IMR-90 (cell line): Measurements from ENCODE around the gene GPR153. TPM values are rescaled to one million over a fixed set of nuclear protein-coding genes. Genes with fewer than 3 reads are reported as not detected.
A peak's percentile ranks its signal among the peaks of the same experiment; 100 is the strongest.

ENCODE experiments used
- ATAC-seq: fragments of 200-7000 bp; cut with Tn5 transposase; 2 replicates; pipeline ENCODE4 v1.9.1; 2020; ENCODE audit warnings: low read depth, mild to moderate bottlenecking, moderate library complexity
- BruUV-seq: library from RNA; stranded (reverse); fragments of 400-500 nt; replicated peaks from 2 replicates; lab custom pipeline; 2021; lab: Mats Ljungman, UMichigan
- CTCF ChIA-PET: fragments of 300-600 bp; formaldehyde crosslinking; extraction: SDS; loops from one replicate; lab custom pipeline; 2021; ENCODE audit warnings: antibody characterized with exemption; lab: Yijun Ruan, JAX
- POLR2A ChIA-PET: fragments of 300-600 bp; sonication (Branson Sonifier 250); formaldehyde crosslinking; loops from one replicate; lab custom pipeline; 2022; ENCODE audit warnings: antibody characterized with exemption; ENCODE audit not compliant: unreplicated experiment; lab: Charles Lee
- DNase-seq: peaks from one replicate; pipeline ENCODE4 v3.0.0; 2013
- H2AFZ ChIP-seq: replicated peaks from 2 replicates; pipeline ENCODE3; 2013; ENCODE audit warnings: low read length, mild to moderate bottlenecking; ENCODE audit not compliant: poor library complexity
- H2AK5ac ChIP-seq: 2 replicates; pipeline ENCODE4 v1.6.1; 2013; ENCODE audit warnings: low read depth, low read length, inconsistent platforms
- H2AK9ac ChIP-seq: replicated peaks from 2 replicates; pipeline ENCODE3; 2013; ENCODE audit warnings: mild to moderate bottlenecking, low read depth, low read length, moderate library complexity; ENCODE audit not compliant: poor library complexity
- H2BK120ac ChIP-seq: 2 replicates; pipeline ENCODE4 v1.6.1; 2013; ENCODE audit warnings: low read depth, low read length, inconsistent platforms
- H2BK15ac ChIP-seq: 3 replicates; pipeline ENCODE4 v1.6.1; 2013; ENCODE audit warnings: low read depth, low read length, inconsistent platforms
- H2BK20ac ChIP-seq: 2 replicates; pipeline ENCODE4 v1.6.1; 2013; ENCODE audit warnings: low read depth, mild to moderate bottlenecking, inconsistent platforms, low read length, moderate library complexity
- H2BK5ac ChIP-seq: 2 replicates; pipeline ENCODE4 v1.6.1; 2013; ENCODE audit warnings: mild to moderate bottlenecking, low read depth, low read length, inconsistent platforms; ENCODE audit not compliant: poor library complexity, severe bottlenecking
- H3K14ac ChIP-seq: replicated peaks from 2 replicates; pipeline ENCODE4 v1.6.1; 2013; ENCODE audit warnings: low read depth, low read length, inconsistent platforms
- H3K18ac ChIP-seq: 2 replicates; pipeline ENCODE4 v1.6.1; 2013; ENCODE audit warnings: low read depth, low read length, control low read depth
- H3K23ac ChIP-seq: 2 replicates; pipeline ENCODE4 v1.6.1; 2013; ENCODE audit warnings: low read depth, low read length, inconsistent platforms
- H3K27ac ChIP-seq: 2 replicates; pipeline ENCODE4 v1.5.1; 2013; ENCODE audit warnings: mild to moderate bottlenecking, control low read depth, low read length; ENCODE audit not compliant: insufficient read depth
- H3K27me3 ChIP-seq: 2 replicates; pipeline ENCODE4 v1.6.1; 2013; ENCODE audit warnings: low read length; ENCODE audit not compliant: control insufficient read depth, insufficient read depth
- H3K36me3 ChIP-seq: 2 replicates; pipeline ENCODE4 v1.6.1; 2013; ENCODE audit warnings: low read length, mixed read lengths; ENCODE audit not compliant: control insufficient read depth, insufficient read depth
- H3K4ac ChIP-seq: 2 replicates; pipeline ENCODE4 v1.6.1; 2013; ENCODE audit warnings: low read depth, low read length, inconsistent platforms
- H3K4me1 ChIP-seq: 2 replicates; pipeline ENCODE4 v1.6.1; 2013; ENCODE audit warnings: low read length, mixed read lengths; ENCODE audit not compliant: control insufficient read depth, insufficient read depth
- H3K4me2 ChIP-seq: 2 replicates; pipeline ENCODE4 v1.6.1; 2013; ENCODE audit warnings: low read depth, mild to moderate bottlenecking, control low read depth, low read length, moderate library complexity
- H3K4me3 ChIP-seq: 2 replicates; pipeline ENCODE4 v1.5.1; 2013; ENCODE audit warnings: low read depth, mild to moderate bottlenecking, control low read depth, low read length, moderate library complexity; ENCODE audit not compliant: insufficient read depth
- H3K56ac ChIP-seq: 2 replicates; pipeline ENCODE4 v1.6.1; 2013; ENCODE audit warnings: low read length, inconsistent platforms; ENCODE audit not compliant: insufficient read depth; ENCODE audit errors: extremely low read depth
- H3K79me1 ChIP-seq, 2 experiments: 2 replicates each; pipeline ENCODE4 v1.6.1; 2013; ENCODE audit warnings: low read length in 2 of 2, inconsistent platforms in 1 of 2, low read depth in 1 of 2
- H3K9ac ChIP-seq: 2 replicates; pipeline ENCODE4 v1.6.1; 2013; ENCODE audit warnings: low read depth, low read length, control low read depth
- H3K9me1 ChIP-seq: 2 replicates; pipeline ENCODE4 v1.6.1; 2013; ENCODE audit warnings: low read length, inconsistent platforms; ENCODE audit not compliant: insufficient read depth
- H3K9me3 ChIP-seq: 2 replicates; pipeline ENCODE4 v1.6.1; 2013; ENCODE audit warnings: low read length; ENCODE audit not compliant: control insufficient read depth, insufficient read depth
- H4K20me1 ChIP-seq: 2 replicates; pipeline ENCODE4 v1.6.1; 2013; ENCODE audit warnings: low read length, inconsistent platforms; ENCODE audit not compliant: insufficient read depth
- H4K5ac ChIP-seq: 2 replicates; pipeline ENCODE4 v1.6.1; 2013; ENCODE audit warnings: mild to moderate bottlenecking, low read depth, low read length, control low read depth
- H4K8ac ChIP-seq, 2 experiments: 2 replicates each; pipeline ENCODE4 v1.6.1; 2013; ENCODE audit warnings: low read depth in 2 of 2, low read length in 2 of 2, control low read depth in 1 of 2, inconsistent platforms in 1 of 2
- H4K91ac ChIP-seq: 2 replicates; pipeline ENCODE4 v1.6.1; 2013; ENCODE audit warnings: low read depth, low read length, inconsistent platforms; ENCODE audit not compliant: insufficient read depth
- CEBPB ChIP-seq: IDR thresholded peaks from 2 replicates; pipeline ENCODE4 v1.6.1; 2012; ENCODE audit warnings: low read depth, low read length, improper control_type of control experiment
- CHD1 ChIP-seq: IDR thresholded peaks from 2 replicates; pipeline ENCODE4 v1.6.1; 2012; ENCODE audit warnings: low read depth, low read length, improper control_type of control experiment
- FOS ChIP-seq: fragments of 150-350 bp; IDR thresholded peaks from 2 replicates; pipeline ENCODE4 v1.6.1; 2016; ENCODE audit warnings: low read depth, low read length
- MAFK ChIP-seq: IDR thresholded peaks from 2 replicates; pipeline ENCODE4 v1.6.1; 2012; ENCODE audit warnings: low read depth, low read length, improper control_type of control experiment
- MAZ ChIP-seq: IDR thresholded peaks from 2 replicates; pipeline ENCODE4 v1.6.1; 2012; ENCODE audit warnings: low read depth, mild to moderate bottlenecking, low read length, improper control_type of control experiment, moderate library complexity, borderline replicate concordance
- MXI1 ChIP-seq: IDR thresholded peaks from 2 replicates; pipeline ENCODE4 v1.6.1; 2012; ENCODE audit warnings: low read depth, mild to moderate bottlenecking, low read length, moderate library complexity, borderline replicate concordance
- NFE2L2 ChIP-seq: fragments of 150-350 bp; IDR thresholded peaks from 2 replicates; pipeline ENCODE4 v1.6.1; 2016; ENCODE audit warnings: low read depth, mild to moderate bottlenecking, low read length
- RAD21 ChIP-seq: IDR thresholded peaks from 2 replicates; pipeline ENCODE4 v1.6.1; 2012; ENCODE audit warnings: low read length, improper control_type of control experiment
- RCOR1 ChIP-seq: IDR thresholded peaks from 2 replicates; pipeline ENCODE4 v1.6.1; 2012; ENCODE audit warnings: mild to moderate bottlenecking, low read length, improper control_type of control experiment; ENCODE audit not compliant: insufficient replicate concordance
- RFX5 ChIP-seq: IDR thresholded peaks from 2 replicates; pipeline ENCODE4 v1.8.0; 2012; ENCODE audit warnings: low read depth, mild to moderate bottlenecking, low read length, moderate library complexity
- SMC3 ChIP-seq: fragments of 150-350 bp; IDR thresholded peaks from 2 replicates; pipeline ENCODE4 v1.6.1; 2016; ENCODE audit warnings: low read depth, mild to moderate bottlenecking, antibody characterized with exemption, low read length, moderate library complexity
- WGBS, 2 experiments: methylation state at CpG; one replicate each; pipeline versions ENCODE4 v1.1.5 to v1.1.7; 2013; ENCODE audit warnings: missing lambda C conversion rate in 2 of 2; ENCODE audit not compliant: insufficient read length in 1 of 2; ENCODE audit errors: extremely low coverage in 2 of 2; 5-methylcytosine and 5-hydroxymethylcytosine counted together
- dilution Hi-C: fragments of 300-500 bp; cut with HindIII; formaldehyde crosslinking; loops from one replicate; pipeline ENCODE4 v1.14.3; 2018; ENCODE audit warnings: low sequenced_read_pairs; ENCODE audit not compliant: unreplicated experiment
- in situ Hi-C: fragments of 300-500 bp; cut with MboI; formaldehyde crosslinking; loops from 3 replicates; pipeline ENCODE4 v1.14.3; 2019; ENCODE audit warnings: low sequenced_read_pairs, inconsistent platforms, mixed read lengths
- intact Hi-C: fragments of 100-400 bp; cut with micrococcal nuclease; formaldehyde crosslinking; loops from 2 replicates; pipeline ENCODE4 v1.10.0; 2022
- polyA plus RNA-seq, 3 experiments: library from polyadenylated mRNA; depleted of rRNA; stranded (reverse); fragments of >200 nt; gene quantifications; 2 replicates each; pipeline ENCODE4 v1.2.3, GENCODE V29; 2012; ENCODE audit warnings: low replicate concordance in 1 of 3
- total RNA-seq: library from RNA; depleted of rRNA; stranded (reverse); fragments of >200 nt; gene quantifications from 2 replicates; pipeline ENCODE4 v1.2.3, GENCODE V29; 2012
- TF ChIP-seq, protein P1 (sequence below): conservative IDR thresholded peaks from 2 replicates; pipeline ENCODE4 v1.5.1; 2012; ENCODE audit warnings: mild to moderate bottlenecking, low read depth, low read length, improper control_type of control experiment
- TF ChIP-seq, protein P2 (sequence below): fragments of 150-350 bp; IDR thresholded peaks from 2 replicates; pipeline ENCODE4 v1.6.1; 2016; ENCODE audit warnings: low read depth, mild to moderate bottlenecking, low read length, moderate library complexity, borderline replicate concordance
- TF ChIP-seq, protein P3 (sequence below): fragments of 150-350 bp; IDR thresholded peaks from 2 replicates; pipeline ENCODE4 v1.6.1; 2017; ENCODE audit warnings: mild to moderate bottlenecking, antibody characterized with exemption, low read length, low read depth

GPR153 gene
- total and polyA plus RNA-seq, 2 of the 4 experiments (the other 2 are of a cell fraction): 1.8 to 5.2 TPM

DNA sequence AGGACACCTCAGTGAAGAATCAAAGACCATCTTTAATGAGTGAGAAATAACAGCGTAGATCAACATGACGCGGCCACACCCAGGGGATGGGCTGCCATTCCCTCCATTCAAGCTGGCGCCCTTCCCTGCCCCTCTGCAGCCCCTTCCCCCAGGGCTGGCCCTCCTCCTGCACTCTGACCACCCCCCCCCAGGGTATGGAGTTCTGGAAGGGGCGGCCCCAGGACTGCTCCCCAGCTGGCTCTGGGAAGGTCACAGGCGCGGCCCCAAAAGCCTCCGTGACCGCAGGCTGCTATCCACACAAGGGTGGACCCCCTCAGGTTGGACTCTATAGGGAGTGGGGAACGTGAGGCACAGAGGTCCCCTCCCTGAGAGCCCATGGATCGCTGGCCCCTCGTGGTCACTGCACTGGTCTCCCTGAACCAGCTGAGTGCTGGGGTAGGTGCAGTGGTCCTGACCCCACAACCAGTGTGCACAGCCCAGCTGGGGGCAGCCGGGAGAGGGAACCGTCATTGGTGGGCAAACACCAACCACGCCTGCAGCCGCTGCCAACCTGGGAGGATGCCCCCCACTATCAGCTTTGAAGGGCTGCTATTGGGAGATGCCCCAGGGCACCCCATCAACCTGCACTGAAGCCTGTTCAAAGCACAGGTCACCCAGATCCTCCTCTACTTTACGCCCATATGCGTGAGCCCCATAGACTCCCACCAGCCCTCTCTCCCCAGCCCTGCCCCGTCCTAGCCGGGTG lies 16.1 kb upstream of the GPR153 start:
- Histone ChIP-seq H2BK5ac (no peak overlapping the region), H4K20me1 (no peaks in the 10 kb centered on the region; the same call in 1 of the 2 replicates), H3K36me3 (no peaks in the 10 kb centered on the region), H2AFZ (peak overlapping the region; percentile 88), H3K4me1 (peaks cover 18% of the 10 kb centered on the region), H4K8ac (no peak overlapping the region; a peak in 1 of 4 replicates), H3K56ac (no peak overlapping the region), H4K91ac (no peak overlapping the region), H2BK15ac (no peak overlapping the region), H3K9ac (no peak overlapping the region), H3K9me3 (no peaks in the 10 kb centered on the region), H3K14ac (no peak overlapping the region), H3K4ac (0 out of 2 replicates have a peak overlapping the region, but pooled peaks have one; percentile 26), H3K27me3 (no peaks in the 10 kb centered on the region), H3K79me1 (peaks cover 0 to 22% of the 10 kb centered on the region in 2 experiments; a peak in 2 of 4 replicates), H3K9me1 (peaks cover 9% of the 10 kb centered on the region; the same call in 1 of the 2 replicates), H3K27ac (no peak overlapping the region), H3K4me2 (0 out of 2 replicates have a peak overlapping the region, but pooled peaks have one; percentile 47), H2BK20ac (no peak overlapping the region), H3K23ac (no peak overlapping the region), H2AK9ac (peak overlapping the region; percentile 92), H2AK5ac (peak overlapping the region; percentile 65; the same call in 1 of the 2 replicates), H2BK120ac (no peak overlapping the region), H3K18ac (no peak overlapping the region), H4K5ac (no peak overlapping the region), H3K4me3 (no peak overlapping the region)
- WGBS, 2 experiments: 100% methylated on average over 2 of the region's 20 CpGs; no CpG with 5 or more reads in 1 of the 2 experiments
- no TSS peak for BruUV-seq
- dilution Hi-C loops: no loop called here
- TF ChIP-seq FOS (no peak), MAZ (no peak), SMC3 (no peak), CHD1 (no peak), MXI1 (no peak), RFX5 (no peak), CEBPB (no peak), RCOR1 (no peak), NFE2L2 (no peak), MAFK (no peak), RAD21 (no peak)
- TF ChIP-seq, protein P1, sequence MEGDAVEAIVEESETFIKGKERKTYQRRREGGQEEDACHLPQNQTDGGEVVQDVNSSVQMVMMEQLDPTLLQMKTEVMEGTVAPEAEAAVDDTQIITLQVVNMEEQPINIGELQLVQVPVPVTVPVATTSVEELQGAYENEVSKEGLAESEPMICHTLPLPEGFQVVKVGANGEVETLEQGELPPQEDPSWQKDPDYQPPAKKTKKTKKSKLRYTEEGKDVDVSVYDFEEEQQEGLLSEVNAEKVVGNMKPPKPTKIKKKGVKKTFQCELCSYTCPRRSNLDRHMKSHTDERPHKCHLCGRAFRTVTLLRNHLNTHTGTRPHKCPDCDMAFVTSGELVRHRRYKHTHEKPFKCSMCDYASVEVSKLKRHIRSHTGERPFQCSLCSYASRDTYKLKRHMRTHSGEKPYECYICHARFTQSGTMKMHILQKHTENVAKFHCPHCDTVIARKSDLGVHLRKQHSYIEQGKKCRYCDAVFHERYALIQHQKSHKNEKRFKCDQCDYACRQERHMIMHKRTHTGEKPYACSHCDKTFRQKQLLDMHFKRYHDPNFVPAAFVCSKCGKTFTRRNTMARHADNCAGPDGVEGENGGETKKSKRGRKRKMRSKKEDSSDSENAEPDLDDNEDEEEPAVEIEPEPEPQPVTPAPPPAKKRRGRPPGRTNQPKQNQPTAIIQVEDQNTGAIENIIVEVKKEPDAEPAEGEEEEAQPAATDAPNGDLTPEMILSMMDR: no peak
- TF ChIP-seq, protein P2, sequence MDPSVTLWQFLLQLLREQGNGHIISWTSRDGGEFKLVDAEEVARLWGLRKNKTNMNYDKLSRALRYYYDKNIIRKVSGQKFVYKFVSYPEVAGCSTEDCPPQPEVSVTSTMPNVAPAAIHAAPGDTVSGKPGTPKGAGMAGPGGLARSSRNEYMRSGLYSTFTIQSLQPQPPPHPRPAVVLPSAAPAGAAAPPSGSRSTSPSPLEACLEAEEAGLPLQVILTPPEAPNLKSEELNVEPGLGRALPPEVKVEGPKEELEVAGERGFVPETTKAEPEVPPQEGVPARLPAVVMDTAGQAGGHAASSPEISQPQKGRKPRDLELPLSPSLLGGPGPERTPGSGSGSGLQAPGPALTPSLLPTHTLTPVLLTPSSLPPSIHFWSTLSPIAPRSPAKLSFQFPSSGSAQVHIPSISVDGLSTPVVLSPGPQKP: no peak
- TF ChIP-seq, protein P3, sequence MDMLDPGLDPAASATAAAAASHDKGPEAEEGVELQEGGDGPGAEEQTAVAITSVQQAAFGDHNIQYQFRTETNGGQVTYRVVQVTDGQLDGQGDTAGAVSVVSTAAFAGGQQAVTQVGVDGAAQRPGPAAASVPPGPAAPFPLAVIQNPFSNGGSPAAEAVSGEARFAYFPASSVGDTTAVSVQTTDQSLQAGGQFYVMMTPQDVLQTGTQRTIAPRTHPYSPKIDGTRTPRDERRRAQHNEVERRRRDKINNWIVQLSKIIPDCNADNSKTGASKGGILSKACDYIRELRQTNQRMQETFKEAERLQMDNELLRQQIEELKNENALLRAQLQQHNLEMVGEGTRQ: no peak
- in situ Hi-C loops: no loop called here
- intact Hi-C loops: no loop called here
- ChIA-PET CTCF (interaction anchor here (1.0 kb wide), 1 partner anchor 17 kb away, joined by 3 read pairs; no protein-coding TSS in a partner anchor), POLR2A (no interaction called here)
- DNase-seq (no peak), ATAC-seq (no peak)
